HG02943 (cell line): ENCODE measurements around the gene GYPC.
A peak's percentile ranks its signal among the peaks of the same experiment; 100 is the strongest.
"Not testable (repeated sequence)": the region's sequence is repeated elsewhere in the genome, so short reads cannot be mapped to it uniquely, and the experiment has no call there.

Experiments used
- ATAC-seq: cut with Tn5 transposase; IDR thresholded peaks from one replicate; pipeline ENCODE4 v1.9.1; 2021; ENCODE audit warnings: mild to moderate bottlenecking, low read depth, moderate library complexity; ENCODE audit not compliant: unreplicated experiment

Gene GYPC

GRCh38 chr2:126648345-126648786 is 7.6 kb upstream of the GYPC start:
- not testable (repeated sequence) for ATAC-seq

- no peak for ATAC-seq
Measured at GRCh38 chr2:126649101-126649500, 6.9 kb upstream of the GYPC start.

GRCh38 chr2:126650994-126651393 is 5.0 kb upstream of the GYPC start:
- no peak for ATAC-seq

GRCh38 chr2:126652323-126652891 is 3.6 kb upstream of the GYPC start:
- ATAC-seq: no peak

- no peak for ATAC-seq
Measured at GRCh38 chr2:126653109-126653508, 2.8 kb upstream of the GYPC start.

- no peak for ATAC-seq
Measured at GRCh38 chr2:126653761-126654160, 2.2 kb upstream of the GYPC start.

- no peak for ATAC-seq
Measured at GRCh38 chr2:126655051-126655450, 907 bp upstream of the GYPC start.

- ATAC-seq: peak; percentile 25
Measured at GRCh38 chr2:126656431-126657147, 631 bp downstream of the GYPC start.

GRCh38 chr2:126657148-126657635 is 1.2 kb downstream of the GYPC start:
- ATAC-seq: peak; percentile 1

GRCh38 chr2:126657636-126658318 is 1.8 kb downstream of the GYPC start:
- peak; percentile 73 for ATAC-seq

GRCh38 chr2:126658319-126658904 is 2.5 kb downstream of the GYPC start:
- no peak for ATAC-seq

GRCh38 chr2:126658905-126659561 is 3.1 kb downstream of the GYPC start:
- ATAC-seq: peak; percentile 44

- ATAC-seq: no peak
Measured at GRCh38 chr2:126659562-126660467, 3.9 kb downstream of the GYPC start.

GRCh38 chr2:126660971-126661370 is 5.0 kb downstream of the GYPC start:
- no peak for ATAC-seq

- ATAC-seq: no peak
Measured at GRCh38 chr2:126661702-126662500, 5.9 kb downstream of the GYPC start.

- no peak for ATAC-seq
Measured at GRCh38 chr2:126662621-126663020, 6.7 kb downstream of the GYPC start.

GRCh38 chr2:126663184-126663963 is 7.4 kb downstream of the GYPC start:
- ATAC-seq: no peak

GRCh38 chr2:126664234-126664633 is 8.3 kb downstream of the GYPC start:
- peak; percentile 68 for ATAC-seq
